H1 (cell line): ENCODE data around the gene SHISA9. TPM values are rescaled to one million over a fixed set of nuclear protein-coding genes. Genes with fewer than 3 reads are reported as not detected.
"Not testable (repeated sequence)": the region's sequence is repeated elsewhere in the genome, so short reads cannot be mapped to it uniquely, and the experiment has no call there.

Experiments
- CTCF ChIA-PET: fragments of 300-600 bp; sonication (Branson Sonifier 250); formaldehyde crosslinking; loops from one replicate; lab custom pipeline; 2021; ENCODE audit not compliant: partially characterized antibody; lab: Charles Lee
- POLR2A ChIA-PET: fragments of 300-600 bp; sonication (Branson Sonifier 250); formaldehyde crosslinking; loops from one replicate; lab custom pipeline; 2021; ENCODE audit warnings: inconsistent platforms; ENCODE audit not compliant: partially characterized antibody; lab: Charles Lee
- DNase-seq, 2 experiments: peaks; one replicate each; pipeline versions ENCODE4 v3.0.0 to v3.0.0-alpha.2; 2010 to 2022; ENCODE audit warnings: low spot score in 2 of 2, low read depth in 1 of 2, mixed read lengths in 1 of 2
- FAIRE-seq: peaks from 2 replicates; lab custom pipeline; 2011; peaks lifted over from hg19 to GRCh38; lab: Jason Lieb, UNC
- H2AFZ ChIP-seq: 2 replicates; pipeline ENCODE4 v1.8.1; 2012; ENCODE audit warnings: low read length, inconsistent platforms
- H2AK5ac ChIP-seq: 2 replicates; pipeline ENCODE4 v1.6.1; 2013; ENCODE audit warnings: low read depth, low read length
- H2BK120ac ChIP-seq: replicated peaks from 2 replicates; pipeline ENCODE3; 2013; ENCODE audit warnings: low read depth, low read length, inconsistent platforms
- H2BK12ac ChIP-seq: 2 replicates; pipeline ENCODE4 v1.6.1; 2013; ENCODE audit warnings: low read depth, low read length
- H2BK15ac ChIP-seq: 2 replicates; pipeline ENCODE4 v1.6.1; 2013; ENCODE audit warnings: low read length
- H2BK20ac ChIP-seq: 2 replicates; pipeline ENCODE4 v1.6.1; 2013; ENCODE audit warnings: low read length
- H2BK5ac ChIP-seq: 2 replicates; pipeline ENCODE4 v1.6.1; 2013; ENCODE audit warnings: low read depth, low read length
- H3K14ac ChIP-seq: 2 replicates; pipeline ENCODE4 v1.6.1; 2013; ENCODE audit warnings: inconsistent platforms; ENCODE audit not compliant: insufficient read length
- H3K18ac ChIP-seq: 2 replicates; pipeline ENCODE4 v1.6.1; 2013; ENCODE audit warnings: low read length; ENCODE audit errors: extremely low read depth
- H3K23ac ChIP-seq: 2 replicates; pipeline ENCODE4 v1.6.1; 2013; ENCODE audit warnings: inconsistent platforms; ENCODE audit not compliant: insufficient read length
- H3K23me2 ChIP-seq: 2 replicates; pipeline ENCODE4 v1.6.1; 2013; ENCODE audit warnings: low read depth, low read length
- H3K27ac ChIP-seq: 2 replicates; pipeline ENCODE4 v1.6.1; 2011; ENCODE audit warnings: low read depth, low read length, inconsistent platforms
- H3K27me3 ChIP-seq, 4 experiments: replicated peaks in 1 of 4; 1 replicate in 1 of 4; 2 replicates in 3 of 4; pipeline versions ENCODE4 v1.6.1 to v1.8.1; 2011 to 2013; ENCODE audit warnings: low read length in 3 of 4, mild to moderate bottlenecking in 3 of 4, inconsistent platforms in 2 of 4, mixed read lengths in 2 of 4, moderate library complexity in 1 of 4; ENCODE audit not compliant: control insufficient read depth in 3 of 4, insufficient read depth in 3 of 4; ENCODE audit errors: extremely low read depth in 1 of 4
- H3K36me3 ChIP-seq, 4 experiments: 2 replicates each; pipeline versions ENCODE4 v1.6.1 to v1.8.1; 2011 to 2013; ENCODE audit warnings: mild to moderate bottlenecking in 4 of 4, low read length in 3 of 4, moderate library complexity in 2 of 4, control low read depth in 1 of 4, inconsistent platforms in 1 of 4; ENCODE audit not compliant: insufficient read depth in 4 of 4, control insufficient read depth in 2 of 4
- H3K4ac ChIP-seq: replicated peaks from 2 replicates; pipeline ENCODE3; 2013; ENCODE audit warnings: low read length, low read depth, mixed read lengths, inconsistent platforms; ENCODE audit not compliant: insufficient read length
- H3K4me1 ChIP-seq, 4 experiments: replicated peaks in 1 of 4; 1 replicate in 1 of 4; 2 replicates in 3 of 4; pipeline versions ENCODE4 v1.6.1 to v1.8.1; 2011 to 2013; ENCODE audit warnings: low read length in 3 of 4, inconsistent platforms in 2 of 4, mixed read lengths in 1 of 4; ENCODE audit not compliant: insufficient read depth in 4 of 4, control insufficient read depth in 3 of 4
- H3K4me2 ChIP-seq, 2 experiments: 2 replicates each; pipeline versions ENCODE4 v1.6.1 to v1.8.1; 2011 to 2013; ENCODE audit warnings: low read depth in 2 of 2, low read length in 2 of 2, control low read depth in 1 of 2, inconsistent platforms in 1 of 2, mild to moderate bottlenecking in 1 of 2; ENCODE audit not compliant: insufficient read depth in 1 of 2
- H3K4me3 ChIP-seq, 4 experiments: fragments of 200-600, 300-600 bp in 1 of 4; sonication (generic), shearing (Covaris generic), sonication (Bioruptor Twin) in 1 of 4; 2 replicates each; pipeline versions ENCODE4 v1.5.1 to v1.8.1; 2011 to 2016; ENCODE audit warnings: low read length in 4 of 4, low read depth in 3 of 4, control low read depth in 2 of 4, inconsistent platforms in 2 of 4, mild to moderate bottlenecking in 2 of 4, mixed read lengths in 1 of 4, moderate library complexity in 1 of 4; ENCODE audit not compliant: insufficient read depth in 2 of 4; ENCODE audit errors: extremely low read depth in 1 of 4
- H3K56ac ChIP-seq: replicated peaks from 2 replicates; pipeline ENCODE3; 2013; ENCODE audit warnings: low read depth, mild to moderate bottlenecking, mixed read lengths, low read length, inconsistent platforms; ENCODE audit not compliant: insufficient read length
- H3K79me1 ChIP-seq: 2 replicates; pipeline ENCODE4 v1.6.1; 2013; ENCODE audit warnings: low read depth, low read length, control low read depth
- H3K79me2 ChIP-seq, 2 experiments: 2 replicates each; pipeline versions ENCODE4 v1.6.1 to v1.8.1; 2012 to 2013; ENCODE audit warnings: low read length in 2 of 2, mild to moderate bottlenecking in 2 of 2, inconsistent platforms in 1 of 2; ENCODE audit not compliant: insufficient read depth in 2 of 2, control insufficient read depth in 1 of 2
- H3K9ac ChIP-seq, 4 experiments: replicated peaks in 1 of 4; 1 replicate in 1 of 4; 2 replicates in 3 of 4; pipeline versions ENCODE4 v1.6.1 to v1.8.1; 2011 to 2013; ENCODE audit warnings: low read depth in 3 of 4, low read length in 3 of 4, control low read depth in 2 of 4, mild to moderate bottlenecking in 2 of 4, moderate library complexity in 2 of 4, inconsistent platforms in 1 of 4; ENCODE audit errors: extremely low read depth in 1 of 4
- H3K9me3 ChIP-seq, 2 experiments: 2 replicates each; pipeline versions ENCODE4 v1.6.1 to v1.8.1; 2012 to 2013; ENCODE audit warnings: mild to moderate bottlenecking in 2 of 2, moderate library complexity in 2 of 2, control low read depth in 1 of 2, inconsistent platforms in 1 of 2, low read depth in 1 of 2, low read length in 1 of 2, mixed read lengths in 1 of 2; ENCODE audit not compliant: insufficient read depth in 2 of 2
- H4K20me1 ChIP-seq, 2 experiments: replicated peaks in 1 of 2; 2 replicates each; pipeline versions ENCODE3 to v1.8.1; 2011 to 2013; ENCODE audit warnings: inconsistent platforms in 2 of 2, low read length in 2 of 2, mild to moderate bottlenecking in 1 of 2; ENCODE audit not compliant: insufficient read depth in 2 of 2, control insufficient read depth in 1 of 2
- H4K5ac ChIP-seq: 2 replicates; pipeline ENCODE4 v1.6.1; 2013; ENCODE audit warnings: low read length, low read depth, mixed read lengths, inconsistent platforms; ENCODE audit not compliant: insufficient read length
- H4K8ac ChIP-seq: 2 replicates; pipeline ENCODE4 v1.8.0; 2013; ENCODE audit warnings: mild to moderate bottlenecking, moderate library complexity, low read length, inconsistent platforms; ENCODE audit not compliant: insufficient read depth; ENCODE audit errors: extremely low read depth
- H4K91ac ChIP-seq: replicated peaks from 2 replicates; pipeline ENCODE3; 2013; ENCODE audit warnings: low read length, mixed read lengths, inconsistent platforms; ENCODE audit not compliant: insufficient read length
- WGBS, 2 experiments: shearing (Covaris generic) in 1 of 2; methylation state at CpG; one replicate each; pipeline versions ENCODE4 v1.1.6 to v1.1.7; 2013 to 2015; ENCODE audit warnings: low lambda C conversion rate in 2 of 2, mixed read lengths in 2 of 2, inconsistent platforms in 1 of 2, low coverage in 1 of 2, missing lambda C conversion rate in 1 of 2; ENCODE audit not compliant: insufficient replicate concordance in 2 of 2, insufficient coverage in 1 of 2, insufficient read length in 1 of 2; ENCODE audit errors: extremely low coverage in 1 of 2, missing lambda C conversion rate in 1 of 2; 5-methylcytosine and 5-hydroxymethylcytosine counted together
- polyA plus RNA-seq, 7 experiments: library from polyadenylated mRNA; depleted of rRNA in 3 of 7; stranded (reverse) in 5 of 7; unstranded in 2 of 7; fragments of >200 nt in 5 of 7; fragments of 200-250 nt in 2 of 7; gene quantifications; 1 replicate in 5 of 7; 2 replicates in 1 of 7; 4 replicates in 1 of 7; pipeline versions ENCODE4 v1.2.1 to v1.2.3, GENCODE V29; 2011 to 2013; ENCODE audit warnings: missing spikeins in 2 of 7, mixed read lengths in 2 of 7
- total RNA-seq: library from RNA; stranded (reverse); fragmentation: NEBNext Ultra II Directional; extraction: Animal tissue kit (Norgen Biotek cat#: 25700); gene quantifications from 2 replicates; pipeline ENCODE4 v1.2.1, GENCODE V29; 2021

SHISA9 gene
- total and polyA plus RNA-seq, 2 of the 8 experiments (the other 6 are each of a cell fraction or from before 2014, with no cell fraction given): 25.6 to 39.8 TPM

- H3K36me3 ChIP-seq, H3K14ac ChIP-seq, H3K9ac ChIP-seq, H3K9me3 ChIP-seq, H2BK15ac ChIP-seq, H3K23ac ChIP-seq, H2BK20ac ChIP-seq, H2AK5ac ChIP-seq, H3K56ac ChIP-seq, H3K27ac ChIP-seq, DNase-seq, H3K18ac ChIP-seq, H2AFZ ChIP-seq, H3K79me1 ChIP-seq, FAIRE-seq, H2BK5ac ChIP-seq, H4K91ac ChIP-seq, H4K20me1 ChIP-seq, H3K4me3 ChIP-seq, H3K79me2 ChIP-seq, H3K23me2 ChIP-seq, H4K5ac ChIP-seq, H2BK120ac ChIP-seq, H3K4ac ChIP-seq, H2BK12ac ChIP-seq, H4K8ac ChIP-seq, H3K27me3 ChIP-seq, H3K4me1 ChIP-seq, H3K4me2 ChIP-seq, POLR2A ChIA-PET: not testable (repeated sequence)
- 90% methylated on average over 2 of the region's 2 CpGs; no CpG with 5 or more reads in 1 of the 2 experiments for WGBS, 2 experiments
- CTCF ChIA-PET: interaction anchor here (0.6 kb wide), 1 partner anchor 403 kb away, joined by 4 read pairs; no protein-coding TSS in a partner anchor
These were observed 44.0 kb upstream of the SHISA9 start for GRCh38 chr16:12857435-12857834.
